Transverse colon (tissue), 4 donors: ENCODE results near the gene WSB1. TPM values are rescaled to one million over a fixed set of nuclear protein-coding genes. Genes with fewer than 3 reads are reported as not detected.
A peak's percentile ranks its signal among the peaks of the same experiment; 100 is the strongest.

Source experiments
- DNase-seq: peaks from one replicate; pipeline ENCODE4 v3.0.0-alpha.2; 2019
- H3K27ac ChIP-seq, 4 donors: fragments of 200-600 bp; sonication (generic); 2 replicates each; pipeline ENCODE4 v1.5.1; 2016 to 2018; ENCODE audit warnings: inconsistent platforms in 4 of 4
- H3K27me3 ChIP-seq: fragments of 200-600 bp; sonication (generic); 2 replicates; pipeline ENCODE4 v1.5.1; 2017; ENCODE audit warnings: inconsistent platforms
- H3K36me3 ChIP-seq, 4 donors: fragments of 200-600 bp; sonication (generic); 2 replicates each; pipeline ENCODE4 v1.5.1; 2017 to 2019; ENCODE audit warnings: inconsistent platforms in 4 of 4
- H3K4me1 ChIP-seq, 4 donors: fragments of 200-600 bp; sonication (generic); 2 replicates each; pipeline ENCODE4 v1.5.1; 2017 to 2020; ENCODE audit warnings: inconsistent platforms in 4 of 4
- H3K4me3 ChIP-seq, 4 donors: fragments of 200-600 bp; sonication (generic); 1 replicate in 1 of 4; 2 replicates in 3 of 4; pipeline versions ENCODE4 v1.5.1 to v1.6.1; 2017 to 2019; ENCODE audit warnings: inconsistent platforms in 4 of 4
- H3K9me3 ChIP-seq, 2 donors: fragments of 200-600 bp; sonication (generic); 2 replicates each; pipeline ENCODE4 v1.5.1; 2017 to 2019; ENCODE audit warnings: inconsistent platforms in 2 of 2
- EP300 ChIP-seq: sonication (generic); formaldehyde crosslinking; IDR thresholded peaks from one replicate; pipeline ENCODE4 v1.6.1; 2017; ENCODE audit warnings: antibody characterized with exemption, low read depth
- POLR2A ChIP-seq: fragments of 450-650 bp; IDR thresholded peaks from one replicate; pipeline ENCODE4 v1.6.1; 2016; ENCODE audit warnings: antibody characterized with exemption, mild to moderate bottlenecking, moderate library complexity
- POLR2AphosphoS5 ChIP-seq, 3 donors: sonication (generic); formaldehyde crosslinking; IDR thresholded peaks; one replicate each; pipeline ENCODE4 v1.6.1; 2016; ENCODE audit warnings: antibody characterized with exemption in 3 of 3
- WGBS, 2 donors: methylation state at CpG; one replicate each; pipeline ENCODE4 v1.1.5; 2018; ENCODE audit warnings: low coverage in 1 of 2; 5-methylcytosine and 5-hydroxymethylcytosine counted together
- in situ Hi-C, 4 donors: fragments of 200-750 bp; cut with MboI; loops; one replicate each; pipeline versions ENCODE4 v1.15.0 to v1.15.1; 2017; ENCODE audit warnings: low sequenced_read_pairs in 3 of 4, low pct_ligation_motif_present in 1 of 4, low pct_unique_long_range_greater_than_20kb in 1 of 4
- intact Hi-C: fragments of 100-400 bp; cut with DNase I; formaldehyde crosslinking; loops from one replicate; pipeline ENCODE4 v1.15.1; 2023; ENCODE audit warnings: low total_unique reads
- total RNA-seq, 4 donors: library from RNA; depleted of rRNA; stranded (reverse); fragments of >200 nt; gene quantifications; one replicate each; pipeline ENCODE4 v1.1.0, GENCODE V29; 2016
- TF ChIP-seq, protein P1 (sequence below), 5 experiments: fragments of 200-600 bp in 3 of 5; fragments of 450-650 bp in 2 of 5; sonication (generic) in 3 of 5; IDR thresholded peaks; 1 replicate in 2 of 5; 2 replicates in 3 of 5; pipeline ENCODE4 v1.5.1; 2016 to 2017; ENCODE audit warnings: antibody characterized with exemption in 5 of 5, inconsistent platforms in 3 of 5, mild to moderate bottlenecking in 2 of 5, moderate library complexity in 1 of 5

WSB1 gene
- total RNA-seq, 4 donors from 2014 or later, result 90.4 to 335 (median 261) TPM

DNA sequence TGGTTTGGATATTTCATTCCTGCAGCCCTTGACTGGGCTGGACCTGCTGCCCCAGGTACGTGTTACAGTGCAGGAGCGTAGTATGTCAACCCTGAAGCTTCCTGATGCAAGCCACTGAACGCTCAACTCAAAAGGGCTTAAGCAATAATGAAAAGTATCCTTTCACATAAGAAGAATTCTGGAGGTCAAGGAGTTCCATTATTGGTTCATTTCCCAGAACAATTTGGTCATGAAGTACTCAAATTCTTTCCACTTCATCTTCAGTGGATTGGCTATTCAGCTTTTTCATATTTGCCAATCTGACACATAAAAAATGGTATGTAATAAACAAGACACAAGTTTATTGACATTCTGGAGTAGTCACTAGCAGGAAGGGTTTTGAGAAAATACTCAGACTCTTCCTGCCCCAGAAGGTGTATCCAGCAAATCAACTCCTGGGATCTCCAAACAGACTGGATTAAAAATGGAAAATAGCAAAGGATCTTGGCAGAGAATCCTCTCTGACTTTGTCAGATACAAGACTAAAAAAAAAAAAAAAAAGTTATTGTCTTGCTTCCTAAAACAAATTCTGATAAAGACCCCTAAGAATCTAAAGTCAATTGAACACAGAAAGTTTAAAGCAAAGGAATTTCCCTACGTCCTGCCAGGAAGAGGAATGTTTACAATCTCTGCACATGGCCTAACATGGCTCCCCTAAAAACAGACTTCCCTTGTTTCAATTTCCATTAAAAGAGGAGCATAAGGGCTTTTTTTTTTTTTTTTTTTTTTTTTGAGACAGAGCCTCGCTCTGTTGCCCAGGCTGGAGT is 37.5 kb upstream of the WSB1 start:
- no peak for DNase-seq
- intact Hi-C loops (no loop called here), in situ Hi-C loops (no loop called here)
- no peak overlapping the region for H3K4me3 ChIP-seq
- peak overlapping the region; percentile 57 to 77 (median 70) for H3K27ac ChIP-seq
- TF ChIP-seq EP300, result peak; percentile 16
- TF ChIP-seq, protein P1, sequence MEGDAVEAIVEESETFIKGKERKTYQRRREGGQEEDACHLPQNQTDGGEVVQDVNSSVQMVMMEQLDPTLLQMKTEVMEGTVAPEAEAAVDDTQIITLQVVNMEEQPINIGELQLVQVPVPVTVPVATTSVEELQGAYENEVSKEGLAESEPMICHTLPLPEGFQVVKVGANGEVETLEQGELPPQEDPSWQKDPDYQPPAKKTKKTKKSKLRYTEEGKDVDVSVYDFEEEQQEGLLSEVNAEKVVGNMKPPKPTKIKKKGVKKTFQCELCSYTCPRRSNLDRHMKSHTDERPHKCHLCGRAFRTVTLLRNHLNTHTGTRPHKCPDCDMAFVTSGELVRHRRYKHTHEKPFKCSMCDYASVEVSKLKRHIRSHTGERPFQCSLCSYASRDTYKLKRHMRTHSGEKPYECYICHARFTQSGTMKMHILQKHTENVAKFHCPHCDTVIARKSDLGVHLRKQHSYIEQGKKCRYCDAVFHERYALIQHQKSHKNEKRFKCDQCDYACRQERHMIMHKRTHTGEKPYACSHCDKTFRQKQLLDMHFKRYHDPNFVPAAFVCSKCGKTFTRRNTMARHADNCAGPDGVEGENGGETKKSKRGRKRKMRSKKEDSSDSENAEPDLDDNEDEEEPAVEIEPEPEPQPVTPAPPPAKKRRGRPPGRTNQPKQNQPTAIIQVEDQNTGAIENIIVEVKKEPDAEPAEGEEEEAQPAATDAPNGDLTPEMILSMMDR (IDR thresholded peaks at IDR 0.05), result no peak
- no peak for TF ChIP-seq POLR2A
- peak; percentile 15 to 69 (median 65) for TF ChIP-seq POLR2AphosphoS5 (IDR thresholded peaks at IDR 0.05)
- H3K4me1 ChIP-seq, result peaks cover 0 to 5% (median 3%) of the 10 kb centered on the region in 4 donors
- H3K9me3 ChIP-seq, result no peaks in the 10 kb centered on the region
- H3K27me3 ChIP-seq, result no peaks in the 10 kb centered on the region
- 62 to 68% methylated on average over 5 of the region's 5 CpGs for WGBS, 2 donors
- H3K36me3 ChIP-seq, result no peaks in the 10 kb centered on the region

DNA sequence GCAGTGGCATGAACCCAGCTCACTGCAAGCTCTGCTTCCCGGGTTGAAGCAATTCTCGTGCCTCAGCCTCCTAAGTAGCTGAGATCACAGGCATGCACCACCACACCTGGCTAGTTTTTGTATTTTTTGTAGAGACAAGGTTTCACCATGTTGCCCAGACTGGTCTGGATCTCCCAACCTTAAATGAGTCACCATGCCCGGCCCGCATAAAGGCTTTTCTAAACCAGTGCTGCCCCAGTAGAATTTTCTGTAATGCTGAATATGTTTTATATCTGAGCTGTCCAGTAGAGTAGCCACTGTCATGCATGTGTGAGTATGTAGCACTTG is 36.9 kb upstream of the WSB1 start:
- Histone ChIP-seq H3K4me3 (no peak overlapping the region), H3K27me3 (no peaks in the 10 kb centered on the region), H3K4me1 (peaks cover 0 to 5% (median 3%) of the 10 kb centered on the region in 4 donors), H3K27ac (peak overlapping the region; percentile 57 to 77 (median 70)), H3K9me3 (no peaks in the 10 kb centered on the region), H3K36me3 (no peaks in the 10 kb centered on the region)
- intact Hi-C loops, result no loop called here
- WGBS, 2 donors, result 62 to 77% methylated on average over 3 to 4 of the region's 4 CpGs
- in situ Hi-C loops, result no loop called here
- no peak for DNase-seq
- TF ChIP-seq POLR2A, result no peak
- TF ChIP-seq EP300, result no peak
- TF ChIP-seq POLR2AphosphoS5 (IDR thresholded peaks at IDR 0.05), result no peak
- TF ChIP-seq, protein P1 (IDR thresholded peaks at IDR 0.05), result no peak

DNA sequence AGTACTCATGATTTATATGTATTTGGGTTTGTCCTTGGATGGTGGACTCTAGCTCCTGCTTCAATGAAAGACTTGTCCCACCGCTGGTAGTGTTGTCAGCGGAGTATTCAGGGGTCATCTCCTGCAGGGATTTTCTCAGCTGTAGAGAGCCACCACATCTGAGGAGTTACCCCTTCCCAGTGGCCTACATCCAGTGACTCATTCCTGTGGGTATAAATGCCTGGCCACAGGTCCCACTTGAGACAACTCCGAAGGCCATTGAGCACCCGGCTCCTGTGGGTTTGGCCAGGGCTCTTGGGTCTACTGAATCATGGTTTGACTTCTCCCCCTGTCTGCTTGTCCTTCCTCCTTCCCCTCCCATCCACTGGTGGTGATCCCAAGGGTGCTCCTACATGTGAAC is 34.6 kb upstream of the WSB1 start:
- no peak overlapping the region for H3K4me3 ChIP-seq
- H3K4me1 ChIP-seq, result peaks cover 4 to 9% (median 7%) of the 10 kb centered on the region in 4 donors
- H3K27me3 ChIP-seq, result no peaks in the 10 kb centered on the region
- TF ChIP-seq EP300, result no peak
- TF ChIP-seq, protein P1 (IDR thresholded peaks at IDR 0.05), result no peak
- TF ChIP-seq POLR2A, result no peak
- no peak for TF ChIP-seq POLR2AphosphoS5 (IDR thresholded peaks at IDR 0.05)
- no peaks in the 10 kb centered on the region for H3K9me3 ChIP-seq
- H3K27ac ChIP-seq, result no peak overlapping the region
- no peaks in the 10 kb centered on the region for H3K36me3 ChIP-seq
- DNase-seq, result no peak
- intact Hi-C loops (no loop called here), in situ Hi-C loops (no loop called here)
- WGBS, 2 donors, result 93 to 96% methylated on average over 2 to 4 of the region's 4 CpGs

DNA sequence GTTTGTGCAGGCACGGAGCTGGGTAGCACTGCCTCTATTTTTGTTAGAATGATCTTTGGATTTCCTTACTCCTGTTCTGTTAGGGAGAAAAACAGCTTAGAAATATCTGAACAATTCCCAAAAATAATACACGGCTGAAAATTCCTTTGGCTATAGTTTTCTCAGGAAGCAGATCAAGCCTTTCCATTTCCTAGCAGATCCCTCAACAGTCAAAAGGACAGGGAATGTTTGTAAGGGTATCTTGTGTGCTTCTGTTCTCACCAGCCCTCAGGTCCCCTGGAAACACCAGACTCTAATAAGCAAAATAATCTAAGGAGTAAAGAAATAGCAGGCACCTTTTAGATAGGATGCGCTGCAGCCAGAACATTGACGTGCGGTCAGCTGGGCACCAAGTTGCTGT is 30.5 kb upstream of the WSB1 start:
- Histone ChIP-seq H3K9me3 (no peaks in the 10 kb centered on the region), H3K27me3 (no peaks in the 10 kb centered on the region), H3K4me3 (no peak overlapping the region), H3K4me1 (peaks cover 0 to 19% (median 8%) of the 10 kb centered on the region in 4 donors), H3K36me3 (no peaks in the 10 kb centered on the region), H3K27ac (no peak overlapping the region)
- no peak for DNase-seq
- TF ChIP-seq EP300, result no peak
- TF ChIP-seq, protein P1 (IDR thresholded peaks at IDR 0.05), result no peak
- no peak for TF ChIP-seq POLR2A
- TF ChIP-seq POLR2AphosphoS5 (IDR thresholded peaks at IDR 0.05), result no peak
- in situ Hi-C loops (no loop called here), intact Hi-C loops (no loop called here)
- 80 to 89% methylated on average over 5 of the region's 5 CpGs for WGBS, 2 donors
